Stimulated activated CD4-positive, alpha-beta T cell treated with anti-CD3 and anti-CD28 coated beads, Interleukin-2, amount 100 ng/mL, for 4 hours (primary cell): ENCODE data around the gene YTHDF1.
"Not testable (repeated sequence)": the region's sequence is repeated elsewhere in the genome, so short reads cannot be mapped to it uniquely, and the experiment has no call there.

Experiments used
- DNase-seq: peaks from one replicate; pipeline ENCODE4 v3.0.0-alpha.2; 2020; ENCODE audit warnings: low read depth

YTHDF1 gene

DNA sequence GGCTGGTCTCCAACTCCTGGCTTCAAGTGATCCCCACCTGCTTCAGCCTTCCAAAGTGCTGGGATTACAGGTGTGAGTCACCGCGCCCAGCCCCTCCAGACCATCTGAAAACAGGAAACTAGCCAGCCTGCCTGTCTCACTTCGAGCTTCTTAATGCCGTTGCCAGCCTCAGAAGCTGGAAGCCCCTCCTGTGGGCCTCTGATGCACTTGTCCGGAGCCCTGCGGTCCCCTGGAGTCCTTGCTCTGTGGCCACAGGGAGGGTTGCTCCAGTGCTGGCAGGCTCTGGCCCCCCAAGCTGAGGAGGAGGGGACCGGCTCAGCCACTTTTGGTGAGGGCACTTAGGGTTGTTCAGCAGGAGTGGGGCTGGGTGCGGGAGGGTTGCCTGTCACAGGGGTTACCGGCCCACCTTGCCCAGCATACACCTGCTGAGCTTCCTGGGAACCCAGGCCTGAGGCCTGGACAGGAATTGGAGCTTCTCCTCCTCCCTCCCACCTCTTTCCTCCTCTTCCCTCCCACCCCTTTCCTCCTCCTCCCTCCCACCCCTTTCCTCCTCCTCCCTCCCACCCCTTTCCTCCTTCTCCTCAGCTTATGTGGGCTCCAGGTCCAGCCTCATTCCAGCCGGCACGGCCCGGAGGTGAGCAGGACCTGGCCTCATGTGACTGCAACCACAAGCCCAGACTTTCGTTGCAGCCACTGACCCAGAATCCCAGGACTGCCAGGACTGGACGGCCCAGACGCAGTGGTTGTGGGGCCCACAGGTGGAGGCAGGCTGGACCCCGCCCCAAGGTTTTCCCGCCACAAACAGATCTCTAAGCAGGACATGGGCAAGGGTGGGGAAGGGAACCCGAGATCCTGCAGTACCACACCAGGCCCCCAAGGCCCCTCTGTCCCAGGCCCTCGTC is 10.4 kb upstream of the YTHDF1 start:
- DNase-seq = no peak

DNA sequence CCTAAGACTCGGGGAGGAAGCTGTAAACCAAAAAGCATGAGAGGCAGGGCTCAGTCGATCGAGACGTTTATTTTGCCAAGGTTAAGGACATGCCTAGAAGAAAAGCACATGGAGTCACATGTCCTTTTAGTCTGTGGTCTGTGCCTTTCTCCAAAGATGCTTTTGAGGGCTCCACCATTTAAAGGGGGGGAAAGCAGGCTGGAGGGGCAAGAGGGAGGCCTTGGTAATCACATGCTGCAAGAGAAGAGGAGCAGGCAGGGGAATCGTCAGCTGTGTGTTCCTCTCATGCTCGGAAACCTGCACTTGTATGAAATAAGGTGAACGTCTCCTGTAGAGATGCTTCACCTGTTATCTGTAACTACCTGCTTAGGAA is 9.1 kb upstream of the YTHDF1 start:
- DNase-seq = no peak

- DNase-seq = no peak
These were observed 8.6 kb upstream of the YTHDF1 start for GRCh38 chr20:63224412-63225081.

DNA sequence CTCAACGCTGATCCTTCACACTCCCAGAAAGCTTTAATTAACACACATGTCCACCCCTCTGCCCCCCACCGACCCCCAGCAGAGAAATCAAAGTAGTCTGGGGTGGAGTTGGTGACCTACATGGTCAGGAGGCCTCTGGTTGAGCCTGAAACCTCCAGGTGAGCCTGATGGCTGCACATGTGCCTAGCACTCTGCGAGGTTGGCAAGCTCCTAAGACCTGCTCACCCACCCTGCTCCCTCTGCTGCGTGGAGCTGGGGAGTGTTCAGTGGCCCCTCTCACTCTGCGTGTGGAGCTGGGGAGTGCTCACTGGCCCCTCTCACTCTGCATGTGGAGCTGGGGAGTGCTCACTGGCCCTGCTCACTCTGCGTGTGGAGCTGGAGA is 7.9 kb upstream of the YTHDF1 start:
- DNase-seq = no peak

GRCh38 chr20:63223121-63223825 is 7.3 kb upstream of the YTHDF1 start:
- DNase-seq = peak; percentile 19

DNA sequence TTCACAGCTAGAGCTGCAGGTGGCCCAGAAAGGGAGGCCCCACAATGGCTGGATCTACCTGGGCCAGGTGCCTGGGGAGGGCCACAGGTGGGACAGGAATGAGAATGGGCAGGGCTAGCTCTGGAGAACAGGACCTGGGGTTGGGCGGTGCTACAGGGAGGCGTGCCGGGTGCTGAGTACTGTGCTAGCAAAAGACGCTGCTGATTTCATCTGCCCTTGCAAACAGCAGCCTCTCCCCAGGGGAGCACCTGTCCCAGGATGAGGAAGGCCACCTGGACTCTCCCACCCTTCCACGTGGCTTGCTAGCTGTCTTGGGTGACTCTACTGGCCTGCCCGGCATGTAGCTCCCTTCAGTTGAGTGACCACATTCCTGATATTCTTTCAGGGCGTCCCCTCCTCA is 6.6 kb upstream of the YTHDF1 start:
- DNase-seq = no peak

- DNase-seq = not testable (repeated sequence)
These were observed 5.6 kb upstream of the YTHDF1 start for GRCh38 chr20:63221400-63222053.

- DNase-seq = no peak
These were observed 4.9 kb upstream of the YTHDF1 start for GRCh38 chr20:63220696-63221399.

GRCh38 chr20:63219866-63220521 is 4.1 kb upstream of the YTHDF1 start:
- DNase-seq = no peak

- DNase-seq = no peak
These were observed 3.5 kb upstream of the YTHDF1 start for GRCh38 chr20:63219447-63219821.

- no peak for DNase-seq
These were observed 2.9 kb upstream of the YTHDF1 start for GRCh38 chr20:63218701-63219446.

- DNase-seq = no peak
These were observed 1.8 kb upstream of the YTHDF1 start for GRCh38 chr20:63217706-63218105.

GRCh38 chr20:63216849-63217471 is 1.0 kb upstream of the YTHDF1 start:
- no peak for DNase-seq

DNA sequence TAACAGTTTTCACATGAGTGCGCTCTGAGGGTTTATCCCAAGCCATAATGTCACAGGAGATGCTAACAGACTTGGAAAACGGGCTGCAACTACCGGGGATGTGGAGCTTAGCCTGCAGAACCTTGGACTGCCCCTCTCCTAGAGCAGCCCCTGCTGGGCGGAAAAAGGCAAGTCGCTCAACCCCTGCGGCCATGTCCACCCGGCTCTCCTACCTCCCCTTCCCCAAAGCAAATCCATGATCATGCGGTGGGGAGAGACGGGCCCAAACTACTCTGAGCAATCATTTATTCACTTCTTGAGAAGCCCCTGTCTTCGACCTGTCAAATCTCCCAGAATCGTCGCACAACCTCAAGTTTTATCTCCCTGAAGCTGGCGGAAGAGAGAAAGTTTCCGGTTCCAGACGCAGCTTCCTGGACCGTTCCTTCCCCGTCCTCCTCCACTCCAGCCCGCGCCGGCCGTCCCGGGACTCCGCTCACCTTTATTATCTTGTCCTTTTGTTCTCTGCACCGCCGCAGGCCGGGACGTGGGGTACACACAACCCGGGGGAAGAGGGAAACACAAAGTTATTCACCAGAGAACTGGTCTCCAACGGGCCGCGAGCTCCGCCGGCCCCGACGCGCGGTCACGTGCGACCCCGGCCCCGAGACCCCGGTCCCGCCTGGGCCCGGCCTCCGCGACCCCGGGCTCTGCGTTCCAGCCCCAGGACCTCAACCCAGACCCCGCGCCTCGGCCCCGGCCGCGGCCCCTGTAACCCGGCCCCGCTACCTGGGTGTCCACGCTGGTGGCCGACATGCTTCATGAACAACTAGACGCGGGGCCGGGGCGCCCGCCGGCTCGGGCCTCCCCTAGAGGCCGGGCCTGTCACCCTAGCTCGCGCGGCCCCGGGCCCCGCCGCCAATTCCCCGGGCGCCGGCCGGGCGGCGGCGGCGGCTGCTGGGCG is 560 bp downstream of the YTHDF1 start:
- no peak for DNase-seq

DNA sequence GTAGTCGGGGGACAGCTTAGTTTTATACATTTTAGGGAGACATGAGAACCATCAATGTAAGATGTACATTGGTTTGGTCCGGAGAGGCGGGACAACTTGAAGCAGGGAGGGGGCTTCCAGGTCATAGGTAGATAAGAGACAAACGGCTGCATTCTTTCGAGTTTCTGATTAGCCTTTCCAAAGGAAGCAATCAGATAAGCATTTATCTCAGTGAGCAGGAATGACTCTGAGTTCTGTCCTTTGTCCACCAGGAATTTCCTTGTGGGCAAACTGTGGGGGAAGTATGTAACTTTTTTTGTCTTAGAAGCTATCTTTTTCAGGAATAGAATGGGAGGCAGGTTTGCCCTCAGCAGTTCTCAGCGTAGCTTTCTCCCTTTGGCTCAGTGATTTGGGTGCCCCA is 1.4 kb downstream of the YTHDF1 start:
- DNase-seq = no peak

GRCh38 chr20:63212792-63213191 is 3.1 kb downstream of the YTHDF1 start:
- no peak for DNase-seq

- DNase-seq = no peak
These were observed 3.6 kb downstream of the YTHDF1 start for GRCh38 chr20:63212393-63212730.

GRCh38 chr20:63210011-63210605 is 5.8 kb downstream of the YTHDF1 start:
- no peak for DNase-seq
